ENCODE data around the gene SMC6.
A peak's percentile ranks its signal among the peaks of the same experiment; 100 is the strongest.

SMC6 gene

DNA sequence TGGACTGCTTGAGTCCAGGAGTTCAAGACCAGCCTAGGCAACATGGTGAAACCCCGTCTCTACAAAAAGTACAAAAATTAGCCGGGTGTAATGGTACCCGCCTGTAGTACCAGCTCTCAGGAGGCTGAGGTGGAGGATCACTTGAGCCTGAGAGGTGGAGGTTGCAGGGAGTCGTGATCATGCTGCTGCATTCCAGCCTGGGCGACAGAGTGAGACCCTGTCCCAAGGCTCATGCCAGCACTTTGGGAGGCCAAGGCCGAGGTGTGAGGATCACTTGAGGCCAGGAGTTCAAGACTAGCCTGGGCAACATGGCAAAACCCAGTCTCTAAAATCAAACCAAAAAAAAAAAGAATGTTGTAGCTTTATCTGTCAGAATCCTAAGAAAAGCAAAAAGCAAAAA lies 25.4 kb downstream of the SMC6 start:
- TF ChIP-seq, protein P1, sequence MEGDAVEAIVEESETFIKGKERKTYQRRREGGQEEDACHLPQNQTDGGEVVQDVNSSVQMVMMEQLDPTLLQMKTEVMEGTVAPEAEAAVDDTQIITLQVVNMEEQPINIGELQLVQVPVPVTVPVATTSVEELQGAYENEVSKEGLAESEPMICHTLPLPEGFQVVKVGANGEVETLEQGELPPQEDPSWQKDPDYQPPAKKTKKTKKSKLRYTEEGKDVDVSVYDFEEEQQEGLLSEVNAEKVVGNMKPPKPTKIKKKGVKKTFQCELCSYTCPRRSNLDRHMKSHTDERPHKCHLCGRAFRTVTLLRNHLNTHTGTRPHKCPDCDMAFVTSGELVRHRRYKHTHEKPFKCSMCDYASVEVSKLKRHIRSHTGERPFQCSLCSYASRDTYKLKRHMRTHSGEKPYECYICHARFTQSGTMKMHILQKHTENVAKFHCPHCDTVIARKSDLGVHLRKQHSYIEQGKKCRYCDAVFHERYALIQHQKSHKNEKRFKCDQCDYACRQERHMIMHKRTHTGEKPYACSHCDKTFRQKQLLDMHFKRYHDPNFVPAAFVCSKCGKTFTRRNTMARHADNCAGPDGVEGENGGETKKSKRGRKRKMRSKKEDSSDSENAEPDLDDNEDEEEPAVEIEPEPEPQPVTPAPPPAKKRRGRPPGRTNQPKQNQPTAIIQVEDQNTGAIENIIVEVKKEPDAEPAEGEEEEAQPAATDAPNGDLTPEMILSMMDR (IDR thresholded peaks at IDR 0.05; ENCODE audit: extremely low read depth, insufficient read depth, missing control alignments): no peak
- DNase-seq (ENCODE audit: low spot score): no peak
- in situ Hi-C loops (cut with MboI; ENCODE audit: low pct_unique_long_range_greater_than_20kb, low sequenced_read_pairs, unreplicated experiment): loop anchor here (10.0 kb wide), 1 partner anchor 107 kb away; no protein-coding TSS in a partner anchor

DNA sequence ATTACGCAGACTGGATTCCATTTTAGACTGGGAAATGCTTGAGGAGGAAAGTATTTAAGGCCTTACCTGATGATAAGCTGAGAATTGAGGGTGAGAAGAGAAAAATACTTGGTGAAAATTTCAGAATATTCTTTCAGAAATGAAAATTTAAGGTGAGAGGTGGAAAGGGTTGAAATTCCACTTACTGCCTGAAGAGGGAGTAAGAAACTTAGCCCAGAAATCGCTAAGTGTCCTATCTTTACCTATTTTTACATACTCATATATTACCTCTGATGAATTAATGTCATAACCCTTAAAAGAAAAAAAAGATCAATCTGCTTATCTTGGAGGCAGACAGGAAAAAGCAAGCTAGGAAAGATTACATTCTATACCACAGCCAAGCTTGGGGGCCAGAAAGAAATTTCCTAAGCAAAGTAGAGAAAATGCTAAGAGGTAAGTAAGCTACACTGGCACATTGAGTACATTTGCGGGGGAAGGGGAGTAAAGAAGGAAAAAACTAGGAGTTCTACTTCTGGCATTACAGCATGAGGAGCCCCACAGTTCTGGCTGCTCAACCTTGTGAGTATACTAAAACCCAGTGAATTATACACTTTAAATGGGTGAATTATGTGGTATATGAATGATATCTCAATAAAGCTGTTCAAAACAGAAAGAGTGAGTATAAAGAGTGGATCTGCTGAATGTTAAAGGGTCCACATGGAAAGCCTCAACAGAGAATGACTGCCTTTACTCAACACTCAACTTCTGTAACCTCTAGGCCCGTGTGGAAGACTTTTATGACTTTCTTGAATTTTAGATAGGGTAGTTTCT lies 33.8 kb downstream of the SMC6 start:
- peak; percentile 19 for DNase-seq (ENCODE audit: low spot score)
- in situ Hi-C loops (cut with MboI; ENCODE audit: low pct_unique_long_range_greater_than_20kb, low sequenced_read_pairs, unreplicated experiment): loop anchor here (10.0 kb wide), 1 partner anchor 115 kb away; no protein-coding TSS in a partner anchor
- TF ChIP-seq, protein P1 (IDR thresholded peaks at IDR 0.05; ENCODE audit: extremely low read depth, insufficient read depth, missing control alignments): peak; percentile 74

DNA sequence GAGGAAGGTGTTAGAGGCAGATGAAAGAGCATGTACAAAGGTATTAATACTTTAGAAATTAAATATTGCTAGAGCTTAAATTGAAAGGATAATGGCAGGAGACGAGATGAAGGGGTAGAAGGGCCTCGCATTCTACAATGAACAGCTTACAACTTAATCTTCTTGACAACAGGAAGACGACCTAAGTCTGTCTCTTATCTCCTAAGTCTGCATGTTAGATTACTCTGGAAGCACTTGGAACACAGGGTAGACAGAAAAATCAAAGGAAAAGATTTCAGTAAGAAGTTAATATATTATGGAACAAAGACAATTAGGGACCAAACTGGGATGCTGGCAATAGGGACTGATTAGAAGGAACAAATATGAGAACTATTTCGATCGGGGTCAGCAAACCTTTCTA lies 34.9 kb downstream of the SMC6 start:
- TF ChIP-seq, protein P1 (IDR thresholded peaks at IDR 0.05; ENCODE audit: extremely low read depth, insufficient read depth, missing control alignments): no peak
- DNase-seq (ENCODE audit: low spot score): no peak
- in situ Hi-C loops (cut with MboI; ENCODE audit: low pct_unique_long_range_greater_than_20kb, low sequenced_read_pairs, unreplicated experiment): no loop called here

DNA sequence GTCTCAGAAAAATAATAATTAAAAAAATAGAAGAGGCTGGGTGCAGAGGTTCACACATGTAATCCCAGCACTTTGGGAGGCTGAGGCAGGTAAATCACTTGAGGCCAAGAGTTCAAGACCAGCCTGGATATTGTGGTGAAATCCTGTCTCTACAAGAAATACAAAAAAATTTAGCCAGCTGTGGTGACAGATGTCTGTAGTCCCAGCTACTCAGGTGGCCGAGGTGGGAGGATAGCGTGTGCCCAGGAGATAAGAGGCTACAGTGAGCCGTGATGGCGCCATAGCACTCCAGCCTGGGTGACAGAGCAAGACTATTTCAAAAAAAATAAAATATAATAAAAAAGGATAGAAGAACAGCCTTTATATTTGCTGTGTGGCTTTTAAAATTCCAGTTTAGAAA lies 35.9 kb downstream of the SMC6 start:
- in situ Hi-C loops (cut with MboI; ENCODE audit: low pct_unique_long_range_greater_than_20kb, low sequenced_read_pairs, unreplicated experiment): no loop called here
- DNase-seq (ENCODE audit: low spot score): no peak

DNA sequence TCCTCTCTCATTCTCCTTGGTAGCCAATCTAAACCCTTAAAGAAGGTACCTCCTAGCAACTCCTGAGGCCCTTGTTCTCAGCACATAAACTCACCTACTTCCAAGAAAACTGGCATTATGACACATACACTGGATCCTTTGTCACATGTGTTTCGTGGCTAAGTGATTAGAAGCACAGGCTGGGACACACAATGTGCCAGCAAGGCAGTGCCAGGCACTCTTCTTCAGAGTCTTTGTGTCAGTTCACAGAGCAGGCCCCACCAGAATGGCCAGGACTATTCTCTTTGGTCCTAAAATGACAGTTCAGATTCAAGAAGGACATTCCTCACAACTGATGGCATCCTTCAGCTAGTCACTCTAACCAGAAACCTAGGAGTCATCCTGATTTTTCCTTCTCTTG lies 40.3 kb downstream of the SMC6 start:
- DNase-seq (ENCODE audit: low spot score): no peak
- in situ Hi-C loops (cut with MboI; ENCODE audit: low pct_unique_long_range_greater_than_20kb, low sequenced_read_pairs, unreplicated experiment): no loop called here
- TF ChIP-seq, protein P1 (IDR thresholded peaks at IDR 0.05; ENCODE audit: extremely low read depth, insufficient read depth, missing control alignments): no peak

More for the DNA sequence above, 35.9 kb downstream of the SMC6 start:
- TF ChIP-seq, protein P1 (IDR thresholded peaks at IDR 0.05; ENCODE audit: extremely low read depth, insufficient read depth, missing control alignments): no peak

DNA sequence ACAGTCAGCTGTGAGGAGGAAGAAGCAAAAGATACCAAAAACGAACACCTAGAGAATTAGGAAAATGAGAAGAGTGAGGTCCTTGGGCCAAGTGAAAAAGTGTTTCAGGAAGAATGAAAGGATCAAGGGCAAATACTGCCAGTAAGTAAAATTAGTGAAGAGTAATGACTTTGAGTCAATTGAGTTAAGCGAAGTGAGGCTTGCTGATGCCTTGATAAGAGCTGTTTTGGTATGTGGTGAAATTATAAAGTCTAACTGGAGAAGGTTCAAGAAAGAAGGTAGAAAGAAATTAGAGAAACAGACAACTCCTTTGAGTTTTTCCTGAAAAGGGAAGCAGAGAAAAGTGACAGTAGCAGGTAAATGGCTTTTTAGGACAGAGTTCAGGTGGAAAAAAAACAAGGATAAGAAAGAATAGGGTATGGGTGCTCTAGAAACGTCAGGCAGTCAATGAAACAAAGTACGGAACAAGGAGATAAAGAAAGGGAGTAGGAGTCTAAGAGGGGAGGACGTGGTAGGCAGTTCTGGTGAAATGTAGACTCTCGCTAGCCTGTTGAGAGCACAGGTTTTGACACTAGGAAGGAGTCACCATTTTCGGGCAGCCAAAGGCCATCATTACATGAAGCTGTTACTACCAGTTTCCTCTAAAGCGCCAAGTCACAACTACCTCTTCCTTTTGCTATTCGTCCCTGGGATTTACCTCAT lies 42.9 kb downstream of the SMC6 start:
- no peak for DNase-seq (ENCODE audit: low spot score)
- TF ChIP-seq, protein P1 (IDR thresholded peaks at IDR 0.05; ENCODE audit: extremely low read depth, insufficient read depth, missing control alignments): no peak
- in situ Hi-C loops (cut with MboI; ENCODE audit: low pct_unique_long_range_greater_than_20kb, low sequenced_read_pairs, unreplicated experiment): no loop called here

Data from GM13977 (cell line).